NCI-H1694 (cell line): ENCODE measurements around the gene OTUD5.
A peak's percentile ranks its signal among the peaks of the same experiment; 100 is the strongest.

Experiments
- DNase-seq: peaks from one replicate; lab custom pipeline; 2025; lab: John Stamatoyannopoulos, UW

Gene OTUD5

GRCh38 chrX:48972220-48973164 is 15.1 kb upstream of the OTUD5 start:
- peak; percentile 30 for DNase-seq

GRCh38 chrX:48971249-48972219 is 14.1 kb upstream of the OTUD5 start, which contains the start of gene KCND1:
Gene KCND1 (minus strand): TSS chrX:48971844. CDS start chrX:48970271, 1,573 bp downstream.
- DNase-seq, result peak; percentile 51

GRCh38 chrX:48969471-48969870 is 12.1 kb upstream of the OTUD5 start:
- DNase-seq, result no peak

GRCh38 chrX:48968377-48968776 is 11.0 kb upstream of the OTUD5 start:
- DNase-seq, result no peak

DNA sequence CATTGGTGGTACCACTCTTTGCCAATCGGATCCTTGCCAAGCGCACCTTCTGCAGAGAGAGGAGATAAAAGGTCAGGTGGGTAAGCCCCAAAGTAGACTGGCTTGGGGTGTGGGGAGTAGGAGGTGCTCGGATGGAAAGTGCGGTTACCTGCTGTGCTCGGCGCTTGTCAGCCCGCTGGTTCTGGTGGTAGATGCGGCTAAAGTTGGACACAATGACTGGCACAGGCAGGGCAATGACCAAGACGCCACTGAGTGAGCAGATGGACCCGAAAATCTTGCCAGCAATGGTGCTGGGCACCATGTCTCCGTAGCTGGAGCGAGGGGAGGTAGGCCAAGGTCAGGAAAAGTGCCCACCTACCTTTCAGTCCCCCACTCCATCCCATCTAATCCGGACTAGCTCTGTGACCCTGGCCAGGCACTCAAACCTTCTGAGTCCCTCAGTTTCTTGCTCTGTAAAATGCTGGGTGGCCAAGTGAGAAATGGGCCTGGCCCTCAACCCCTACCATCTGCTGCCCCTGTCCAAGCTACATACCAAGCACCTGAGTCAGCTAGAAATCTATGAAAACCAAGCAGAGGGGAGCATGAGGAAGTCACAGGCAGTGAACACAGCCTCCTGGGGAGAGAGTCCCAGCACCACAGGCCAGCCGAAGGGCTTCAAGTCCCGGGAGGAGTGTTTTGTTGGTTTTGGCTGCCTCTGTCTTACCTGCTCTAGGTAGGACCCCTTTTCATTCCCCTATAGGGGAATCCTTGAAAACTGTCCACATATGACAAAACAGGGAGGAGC is 9.6 kb upstream of the OTUD5 start:
- DNase-seq, result no peak

DNA sequence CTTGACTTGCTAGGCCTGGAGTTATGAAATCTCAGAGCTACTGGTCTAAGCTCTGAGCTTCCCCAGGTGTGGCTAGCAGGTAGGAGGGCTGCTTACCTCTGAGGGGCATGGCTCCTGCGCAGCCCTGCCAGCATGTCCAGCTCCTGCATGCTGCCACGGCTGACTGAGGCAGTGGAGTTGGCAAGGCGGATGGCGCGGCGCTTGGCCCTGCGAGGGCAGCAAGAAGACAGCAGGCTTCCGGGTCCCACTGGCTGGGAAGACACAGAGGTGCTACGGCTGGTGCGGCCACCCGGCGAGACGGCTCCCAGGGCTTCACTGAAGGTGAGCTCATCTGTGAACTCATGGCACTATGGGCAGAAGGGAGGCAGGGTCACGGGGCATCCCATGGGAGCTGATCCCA is 8.6 kb upstream of the OTUD5 start:
- no peak for DNase-seq

- no peak for DNase-seq
Measured at GRCh38 chrX:48961585-48962091, 4.2 kb upstream of the OTUD5 start.

DNA sequence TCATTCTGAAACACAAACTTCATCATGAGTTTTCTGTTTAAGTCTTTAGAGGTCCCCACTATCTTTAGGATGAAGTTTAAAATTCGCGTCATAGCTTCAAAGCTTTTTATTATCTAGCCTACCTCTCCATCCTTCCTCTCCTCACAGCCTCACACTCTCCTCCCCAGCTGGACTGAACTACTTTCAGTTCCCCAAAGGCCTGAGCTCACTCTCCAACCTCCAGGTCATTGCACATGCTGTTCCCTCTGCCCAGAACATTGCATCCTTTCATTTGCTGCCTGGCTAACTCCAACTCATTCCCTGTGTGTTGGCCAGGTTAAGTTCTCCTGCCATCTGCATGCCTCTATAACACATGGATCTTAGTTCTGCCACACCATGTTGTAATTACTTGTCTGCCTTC is 2.9 kb upstream of the OTUD5 start:
- no peak for DNase-seq

DNA sequence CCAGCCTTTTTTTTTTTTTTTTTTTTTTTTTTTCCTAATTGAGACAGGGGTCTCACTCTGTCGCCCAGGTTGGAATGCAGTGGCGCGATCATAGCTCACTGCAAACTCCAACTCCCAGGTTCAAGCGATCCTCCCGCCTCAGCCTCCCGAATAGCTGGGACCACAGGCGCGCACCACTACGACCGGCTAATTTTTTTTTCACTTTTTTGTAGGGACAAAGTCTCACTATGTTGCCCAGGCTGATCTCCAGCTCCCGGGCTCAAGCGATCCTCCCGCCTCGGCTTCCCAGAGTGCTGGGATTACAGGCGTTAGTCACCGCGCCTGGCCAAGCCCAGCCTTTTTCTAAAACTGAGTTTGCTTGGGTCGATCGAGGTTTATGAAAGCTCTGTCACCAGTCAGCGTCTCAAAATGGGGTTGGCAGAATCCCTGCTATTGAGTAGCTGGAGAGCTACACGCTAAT is 1.3 kb upstream of the OTUD5 start:
- DNase-seq, result no peak

DNA sequence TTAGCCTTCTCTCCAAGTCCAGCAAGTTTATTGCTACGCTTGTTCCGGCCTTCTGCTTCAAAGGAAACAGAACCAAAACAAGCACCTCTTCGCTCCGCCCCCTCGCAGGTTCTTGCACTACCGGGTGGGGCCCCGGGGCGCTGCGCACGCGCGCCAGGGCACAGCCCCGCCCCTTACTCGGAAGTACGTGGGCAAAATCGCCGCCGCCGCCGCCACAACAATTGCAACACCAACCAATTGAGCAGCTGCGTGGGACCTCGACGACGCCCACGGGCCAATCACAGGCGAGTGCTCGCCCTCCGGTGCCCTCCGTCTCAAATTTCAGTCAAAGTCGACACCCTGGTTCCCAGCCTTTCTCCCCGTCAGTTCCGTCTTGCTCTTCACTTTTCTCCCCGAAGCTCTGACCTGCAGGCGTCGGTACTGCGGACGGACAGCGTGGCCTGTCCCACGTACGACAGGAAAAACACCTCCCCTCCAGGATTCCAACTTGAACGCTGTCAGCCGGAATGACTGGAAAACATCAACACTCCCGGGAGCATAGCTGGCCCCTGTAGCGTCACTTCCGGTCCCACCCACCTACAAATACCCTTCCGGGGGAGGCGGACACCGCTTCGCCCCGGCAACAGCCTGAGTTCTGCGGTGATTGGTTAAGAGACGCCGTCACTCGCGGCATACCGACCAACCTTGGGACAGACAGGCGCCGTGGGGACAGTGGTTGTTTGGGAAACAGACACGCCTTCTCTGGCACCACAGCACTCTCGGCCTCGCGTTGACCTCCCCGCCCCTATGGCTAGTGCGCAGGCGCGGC is 624 bp upstream of the OTUD5 start:
- peak; percentile 93 for DNase-seq

DNA sequence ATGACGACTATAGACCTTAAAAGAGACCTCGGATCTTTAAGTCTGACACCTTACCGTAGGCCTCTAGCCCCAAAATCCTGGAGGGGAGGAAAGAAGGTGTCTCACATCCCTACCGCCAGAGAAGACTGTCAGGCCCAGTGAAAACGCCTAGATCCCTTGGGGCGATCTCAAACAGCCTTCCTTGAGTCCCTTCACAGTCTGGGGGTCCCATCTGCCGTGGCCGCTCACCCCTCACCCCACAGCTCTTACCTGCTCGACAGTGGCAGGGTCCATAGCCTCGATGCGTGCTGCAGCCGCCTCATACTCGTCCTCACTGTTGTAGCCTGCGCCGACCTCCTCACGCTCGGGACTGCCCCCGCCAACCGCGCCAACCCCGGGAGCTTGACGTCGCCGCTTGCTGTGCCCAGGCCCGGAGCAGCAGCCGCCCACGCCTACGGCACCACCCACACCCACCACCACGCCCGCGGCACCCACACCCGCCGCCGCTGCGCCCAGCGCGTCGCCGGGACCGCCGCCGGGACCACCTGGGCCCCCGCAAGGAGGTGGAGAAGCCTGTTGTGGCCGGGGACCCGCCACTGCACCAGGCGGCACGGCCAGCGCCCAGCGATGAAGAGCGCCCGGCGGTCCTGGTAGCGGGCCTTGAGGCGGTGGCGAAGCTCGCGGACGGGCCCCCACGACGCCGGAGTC is 536 bp downstream of the OTUD5 start:
- DNase-seq, result no peak

DNA sequence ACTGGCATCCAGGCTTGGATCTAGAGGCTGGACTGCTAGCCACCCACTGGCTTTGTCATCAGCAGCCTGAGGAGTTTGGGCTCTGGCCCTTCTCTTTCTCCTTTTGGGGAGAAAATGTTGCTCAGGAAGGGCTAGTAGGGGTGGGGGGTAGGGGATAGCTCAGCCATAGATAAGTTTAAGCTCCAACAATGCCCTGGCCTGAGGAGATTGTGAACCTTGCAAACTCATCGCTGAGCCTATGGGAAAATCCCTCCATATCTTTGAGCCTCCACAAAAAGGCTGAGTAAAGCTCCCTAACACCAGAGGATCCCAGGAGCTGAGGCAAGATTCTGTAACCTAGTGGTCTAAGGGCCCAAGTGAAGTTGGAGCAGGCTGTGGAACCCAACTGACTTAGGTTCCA is 8.8 kb downstream of the OTUD5 start:
- DNase-seq, result no peak

DNA sequence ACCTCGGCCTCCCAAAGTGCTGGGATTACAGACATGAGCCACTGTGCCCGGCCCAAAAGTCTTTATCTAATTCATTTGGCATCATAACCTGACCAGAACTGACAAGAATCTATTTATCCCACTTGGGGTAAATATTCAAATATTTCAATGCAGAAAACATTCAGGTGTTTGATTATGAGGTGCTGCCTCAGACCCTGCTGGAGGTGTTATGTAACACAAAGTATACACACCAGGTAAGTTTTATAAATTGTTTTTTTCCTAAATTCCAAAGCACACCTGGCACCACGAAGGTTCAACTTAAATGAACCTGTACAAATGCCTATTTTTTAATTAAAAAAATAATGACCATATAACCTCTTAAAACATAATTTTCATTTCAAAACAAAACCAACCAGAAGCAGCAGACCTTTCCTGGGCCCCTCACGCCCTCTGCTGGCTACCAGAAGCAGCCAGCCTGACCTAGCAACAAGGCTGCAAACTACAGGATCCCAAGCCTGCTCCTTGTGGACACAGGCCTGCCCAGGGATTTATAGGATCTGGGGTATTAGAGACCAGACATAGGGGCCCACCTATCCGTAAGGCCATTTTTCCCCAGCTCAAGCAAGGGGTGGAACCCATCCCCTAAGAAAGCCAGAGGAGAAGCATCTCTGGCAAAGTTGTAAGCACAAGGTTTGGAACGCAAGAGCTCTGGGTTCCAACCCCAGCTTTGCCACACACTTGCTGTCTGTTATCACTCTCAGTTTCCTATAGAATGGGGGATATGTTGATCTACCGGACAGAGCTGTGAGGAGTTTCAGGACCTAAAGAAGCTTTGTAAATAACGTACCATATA is 11.7 kb downstream of the OTUD5 start:
- DNase-seq, result peak; percentile 41

GRCh38 chrX:48942895-48943294 is 14.5 kb downstream of the OTUD5 start:
- DNase-seq, result no peak

DNA sequence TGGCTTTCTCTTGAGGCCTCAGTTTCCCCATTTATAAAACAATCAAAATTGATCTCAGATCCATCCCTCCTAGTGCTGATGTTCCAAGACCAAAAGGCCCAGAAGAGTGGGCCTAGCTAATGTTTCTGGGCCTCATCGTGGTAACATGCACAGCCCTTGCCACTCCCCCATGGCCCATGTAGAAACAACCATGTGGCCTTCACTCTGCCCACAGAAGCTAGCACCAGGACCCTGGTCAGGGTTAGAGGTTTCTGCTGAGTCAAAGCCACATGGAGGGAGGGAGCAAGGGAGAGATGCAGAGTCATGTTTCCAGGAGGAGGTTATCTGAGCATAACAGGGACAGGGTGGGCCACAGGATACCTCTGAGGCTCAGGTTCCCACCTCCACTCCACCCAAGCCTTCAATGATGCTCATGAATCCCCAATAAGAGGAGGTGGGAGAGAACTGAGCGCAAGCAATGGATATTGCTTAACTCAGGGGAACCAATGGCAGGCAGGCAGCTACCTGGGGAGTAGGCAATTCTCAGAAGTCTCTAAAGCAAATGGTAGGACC is 16.9 kb downstream of the OTUD5 start:
- no peak for DNase-seq

DNA sequence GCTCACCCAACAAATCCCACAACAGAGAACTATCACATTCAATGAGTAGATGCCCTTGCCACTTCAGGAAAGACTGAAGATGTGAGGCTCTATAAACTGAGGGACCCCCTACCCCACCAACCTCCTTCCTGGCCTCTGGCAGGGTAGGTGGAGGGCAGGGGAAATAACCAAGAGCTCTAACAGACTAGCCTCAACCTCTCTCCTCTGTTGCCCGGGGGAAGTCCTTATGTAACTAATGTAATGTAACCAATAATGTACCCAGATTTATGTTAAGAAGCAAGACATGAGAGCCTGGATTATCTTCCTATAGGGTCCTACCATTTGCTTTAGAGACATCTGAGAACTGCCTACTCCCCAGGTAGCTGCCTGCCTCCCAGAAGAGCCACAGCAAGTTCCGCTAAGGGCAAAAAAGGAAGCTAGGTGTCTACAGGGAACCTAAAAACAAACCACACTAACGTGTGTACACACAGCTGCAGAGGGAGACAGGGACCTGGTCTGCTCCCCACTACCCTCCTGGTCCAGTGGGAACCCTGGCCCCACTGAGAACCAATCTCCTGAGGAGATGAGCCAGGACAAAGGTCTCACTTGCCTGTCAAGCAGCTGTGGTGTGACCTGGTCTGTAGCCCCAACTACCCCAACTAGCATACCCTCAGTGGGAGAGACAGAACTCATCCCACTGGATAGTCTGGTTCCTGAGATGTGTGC is 17.7 kb downstream of the OTUD5 start:
- no peak for DNase-seq

- DNase-seq, result no peak
Measured at GRCh38 chrX:48938721-48939425, 18.5 kb downstream of the OTUD5 start.
